HG02610 (cell line): ENCODE measurements around the gene UTP25.
"Not testable (repeated sequence)": the region's sequence is repeated elsewhere in the genome, so short reads cannot be mapped to it uniquely, and the experiment has no call there.

ENCODE experiments used
- ATAC-seq: cut with Tn5 transposase; IDR thresholded peaks from one replicate; pipeline ENCODE4 v1.9.1; 2021; ENCODE audit warnings: mild to moderate bottlenecking, moderate library complexity; ENCODE audit not compliant: unreplicated experiment

UTP25 gene

GRCh38 chr1:209870151-209870831, 42.5 kb downstream of the UTP25 start:
- ATAC-seq: no peak

- no peak for ATAC-seq
These were observed 43.2 kb downstream of the UTP25 start for GRCh38 chr1:209871006-209871405.

- ATAC-seq: no peak
These were observed 43.7 kb downstream of the UTP25 start for GRCh38 chr1:209871430-209871829.

- no peak for ATAC-seq
These were observed 45.5 kb downstream of the UTP25 start for GRCh38 chr1:209873067-209873799.

GRCh38 chr1:209875515-209875914, 47.7 kb downstream of the UTP25 start:
- no peak for ATAC-seq

GRCh38 chr1:209876078-209876800, 48.5 kb downstream of the UTP25 start:
- no peak for ATAC-seq

GRCh38 chr1:209877087-209877764, 49.5 kb downstream of the UTP25 start:
- no peak for ATAC-seq

GRCh38 chr1:209878964-209879363, 51.2 kb downstream of the UTP25 start:
- ATAC-seq: no peak

GRCh38 chr1:209879539-209879938, 51.8 kb downstream of the UTP25 start:
- ATAC-seq: no peak

GRCh38 chr1:209880031-209880430, 52.3 kb downstream of the UTP25 start:
- no peak for ATAC-seq

GRCh38 chr1:209881619-209882018, 53.8 kb downstream of the UTP25 start:
- ATAC-seq: no peak

GRCh38 chr1:209882286-209882685, 54.5 kb downstream of the UTP25 start:
- no peak for ATAC-seq

- no peak for ATAC-seq
These were observed 55.2 kb downstream of the UTP25 start for GRCh38 chr1:209882942-209883340.

- ATAC-seq: no peak
These were observed 55.7 kb downstream of the UTP25 start for GRCh38 chr1:209883341-209883971.

GRCh38 chr1:209884249-209884648, 56.5 kb downstream of the UTP25 start:
- ATAC-seq: no peak

GRCh38 chr1:209884665-209885117, 56.9 kb downstream of the UTP25 start:
- ATAC-seq: peak; percentile 94

GRCh38 chr1:209885403-209886218, 57.8 kb downstream of the UTP25 start:
- no peak for ATAC-seq

- no peak for ATAC-seq
These were observed 58.4 kb downstream of the UTP25 start for GRCh38 chr1:209886219-209886536.

- ATAC-seq: not testable (repeated sequence)
These were observed 60.7 kb downstream of the UTP25 start for GRCh38 chr1:209888291-209889076.
